ENCODE data around the gene EDIL3.

DNA sequence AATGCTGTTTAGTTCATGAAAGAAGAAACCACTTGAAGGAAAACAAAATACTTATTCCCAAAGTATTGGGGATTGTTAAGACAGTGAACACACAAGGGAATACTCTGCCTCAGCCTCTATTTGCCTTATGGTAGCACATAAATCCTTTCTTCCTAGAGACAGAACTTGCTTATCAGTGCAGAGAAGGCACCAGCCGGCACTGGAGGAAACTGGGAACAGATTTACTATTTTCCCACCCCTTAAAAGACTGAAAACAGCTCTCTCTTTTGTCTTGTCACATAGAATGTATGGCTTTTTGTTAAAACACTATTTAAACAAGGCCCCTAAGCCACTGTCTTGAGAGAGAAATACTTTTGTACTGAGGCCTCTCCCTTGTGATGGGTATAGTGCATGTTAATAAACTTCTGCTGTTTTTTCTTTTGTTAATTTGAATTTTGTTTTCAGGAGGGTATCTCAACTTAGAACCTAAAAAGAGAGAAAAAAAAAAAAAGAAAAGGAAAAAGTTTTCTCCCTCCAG lies 40.7 kb upstream of the EDIL3 start:
- TF ChIP-seq, protein P1, sequence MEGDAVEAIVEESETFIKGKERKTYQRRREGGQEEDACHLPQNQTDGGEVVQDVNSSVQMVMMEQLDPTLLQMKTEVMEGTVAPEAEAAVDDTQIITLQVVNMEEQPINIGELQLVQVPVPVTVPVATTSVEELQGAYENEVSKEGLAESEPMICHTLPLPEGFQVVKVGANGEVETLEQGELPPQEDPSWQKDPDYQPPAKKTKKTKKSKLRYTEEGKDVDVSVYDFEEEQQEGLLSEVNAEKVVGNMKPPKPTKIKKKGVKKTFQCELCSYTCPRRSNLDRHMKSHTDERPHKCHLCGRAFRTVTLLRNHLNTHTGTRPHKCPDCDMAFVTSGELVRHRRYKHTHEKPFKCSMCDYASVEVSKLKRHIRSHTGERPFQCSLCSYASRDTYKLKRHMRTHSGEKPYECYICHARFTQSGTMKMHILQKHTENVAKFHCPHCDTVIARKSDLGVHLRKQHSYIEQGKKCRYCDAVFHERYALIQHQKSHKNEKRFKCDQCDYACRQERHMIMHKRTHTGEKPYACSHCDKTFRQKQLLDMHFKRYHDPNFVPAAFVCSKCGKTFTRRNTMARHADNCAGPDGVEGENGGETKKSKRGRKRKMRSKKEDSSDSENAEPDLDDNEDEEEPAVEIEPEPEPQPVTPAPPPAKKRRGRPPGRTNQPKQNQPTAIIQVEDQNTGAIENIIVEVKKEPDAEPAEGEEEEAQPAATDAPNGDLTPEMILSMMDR (IDR thresholded peaks at IDR 0.05; ENCODE audit: low read depth, low read length), result no peak
- TF ChIP-seq EZH2phosphoT487 (IDR thresholded peaks at IDR 0.05; ENCODE audit: low read depth), result no peak
